Stimulated activated CD8-positive, alpha-beta memory T cell treated with anti-CD3 and anti-CD28 coated beads, Interleukin-4, amount 100 ng/mL, for 48 hours (primary cell): Measurements from ENCODE around the gene MAMDC4.
"Not testable (repeated sequence)": the region's sequence is repeated elsewhere in the genome, so short reads cannot be mapped to it uniquely, and the experiment has no call there.

ENCODE experiments used
- DNase-seq: peaks from one replicate; pipeline ENCODE4 v3.0.0-alpha.2; 2020

The MAMDC4 gene

DNA sequence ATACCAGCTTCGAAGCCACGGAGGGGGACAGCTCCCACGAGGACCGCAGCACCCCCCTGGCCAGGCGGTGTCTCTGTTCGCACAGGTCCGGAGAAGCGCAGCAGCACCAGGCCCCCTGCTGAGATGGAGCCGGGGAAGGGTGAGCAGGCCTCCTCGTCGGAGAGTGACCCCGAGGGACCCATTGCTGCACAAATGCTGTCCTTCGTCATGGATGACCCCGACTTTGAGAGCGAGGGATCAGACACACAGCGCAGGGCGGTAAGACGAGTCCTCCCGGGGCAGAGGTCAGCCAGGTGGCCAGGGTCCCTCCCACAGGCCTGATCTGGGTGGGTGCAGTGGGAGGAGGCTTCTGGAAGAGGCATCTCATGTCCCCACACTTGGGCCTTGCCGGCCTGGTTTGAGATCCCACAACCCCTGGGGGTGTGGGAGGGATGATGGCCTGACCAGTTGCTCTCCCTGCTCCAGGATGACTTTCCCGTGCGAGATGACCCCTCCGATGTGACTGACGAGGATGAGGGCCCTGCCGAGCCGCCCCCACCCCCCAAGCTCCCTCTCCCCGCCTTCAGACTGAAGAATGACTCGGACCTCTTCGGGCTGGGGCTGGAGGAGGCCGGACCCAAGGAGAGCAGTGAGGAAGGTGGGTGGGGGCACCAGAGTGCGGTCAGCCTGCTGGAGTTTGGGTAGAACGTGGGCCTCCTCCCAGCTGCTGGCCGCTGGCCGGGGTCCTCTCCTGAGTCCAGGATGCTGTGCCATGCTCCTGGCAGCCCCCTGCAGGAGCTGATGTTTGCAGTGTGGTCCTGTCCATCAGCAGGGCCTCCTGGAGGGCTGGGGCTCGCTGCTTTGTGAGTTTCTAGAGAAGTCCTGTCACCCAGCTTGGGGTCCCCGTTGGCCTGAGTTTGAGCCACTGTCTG lies 12.7 kb upstream of the MAMDC4 start:
- DNase-seq = no peak

DNA sequence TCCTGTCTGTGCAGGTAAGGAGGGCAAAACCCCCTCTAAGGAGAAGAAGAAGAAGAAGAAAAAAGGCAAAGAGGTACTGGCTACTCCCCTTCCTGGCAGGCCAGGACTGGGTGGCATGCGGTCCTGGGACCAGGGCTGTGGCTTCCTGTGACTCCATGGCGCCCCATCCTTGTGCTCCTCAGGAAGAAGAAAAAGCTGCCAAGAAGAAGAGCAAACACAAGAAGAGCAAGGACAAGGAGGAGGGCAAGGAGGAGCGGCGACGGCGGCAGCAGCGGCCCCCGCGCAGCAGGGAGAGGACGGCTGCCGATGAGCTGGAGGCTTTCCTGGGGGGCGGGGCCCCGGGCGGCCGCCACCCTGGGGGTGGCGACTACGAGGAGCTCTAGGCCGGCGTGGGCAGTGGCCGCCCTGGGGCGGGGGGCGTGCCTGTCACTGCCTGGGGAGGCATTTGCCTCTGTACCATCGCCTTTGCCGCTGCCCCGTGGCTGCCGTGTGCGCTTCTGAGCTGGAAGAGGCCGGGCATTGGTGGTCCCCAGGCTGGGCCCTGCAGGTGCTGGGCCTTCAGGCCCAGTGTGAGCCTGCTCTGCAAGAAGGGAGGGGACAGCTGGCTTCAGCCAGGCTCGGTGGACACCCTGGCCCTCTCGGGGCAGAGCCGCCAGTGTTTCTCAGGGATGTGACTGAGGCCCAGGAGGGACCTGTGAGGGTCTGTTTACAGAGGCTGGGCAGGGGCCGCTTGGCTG lies 11.8 kb upstream of the MAMDC4 start:
- no peak for DNase-seq

DNA sequence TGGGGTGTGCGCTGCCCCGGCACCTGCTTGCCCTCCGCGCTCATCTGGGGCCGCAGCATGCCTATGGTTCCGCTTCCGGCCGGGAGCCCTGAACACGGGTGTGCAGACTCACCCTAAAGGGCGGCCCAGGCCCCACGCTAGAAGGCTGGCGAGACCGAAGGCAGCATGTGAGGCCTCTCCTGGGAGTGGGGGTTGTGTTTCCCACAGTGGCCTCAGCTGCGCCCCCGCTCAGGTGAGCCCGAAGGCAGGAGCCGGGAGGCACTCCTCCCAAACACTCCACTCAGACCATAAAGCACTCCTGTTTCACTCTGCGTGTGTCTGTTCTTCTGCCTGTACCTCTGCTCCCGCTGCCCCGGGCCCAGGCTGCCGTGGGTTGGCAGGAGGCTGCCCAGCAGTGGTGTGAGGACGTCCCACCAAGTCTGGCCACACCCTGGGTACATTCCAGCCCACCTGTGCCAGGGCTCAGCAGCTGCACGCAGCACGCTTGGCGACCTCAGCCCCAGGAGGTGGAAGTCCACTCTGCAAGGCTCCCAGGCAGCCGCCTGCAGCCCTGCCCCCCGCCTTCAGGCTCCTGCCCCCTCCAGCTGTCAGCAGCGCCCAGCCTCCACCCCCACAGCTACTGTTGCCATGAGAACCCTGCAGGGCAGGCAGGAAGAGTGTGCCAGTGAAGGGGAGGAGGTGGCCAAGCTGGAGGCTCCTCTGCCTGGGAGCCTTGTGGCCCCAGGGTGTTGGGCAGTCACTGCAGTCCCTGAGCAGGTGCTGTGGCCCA lies 11.1 kb upstream of the MAMDC4 start:
- DNase-seq = no peak

DNA sequence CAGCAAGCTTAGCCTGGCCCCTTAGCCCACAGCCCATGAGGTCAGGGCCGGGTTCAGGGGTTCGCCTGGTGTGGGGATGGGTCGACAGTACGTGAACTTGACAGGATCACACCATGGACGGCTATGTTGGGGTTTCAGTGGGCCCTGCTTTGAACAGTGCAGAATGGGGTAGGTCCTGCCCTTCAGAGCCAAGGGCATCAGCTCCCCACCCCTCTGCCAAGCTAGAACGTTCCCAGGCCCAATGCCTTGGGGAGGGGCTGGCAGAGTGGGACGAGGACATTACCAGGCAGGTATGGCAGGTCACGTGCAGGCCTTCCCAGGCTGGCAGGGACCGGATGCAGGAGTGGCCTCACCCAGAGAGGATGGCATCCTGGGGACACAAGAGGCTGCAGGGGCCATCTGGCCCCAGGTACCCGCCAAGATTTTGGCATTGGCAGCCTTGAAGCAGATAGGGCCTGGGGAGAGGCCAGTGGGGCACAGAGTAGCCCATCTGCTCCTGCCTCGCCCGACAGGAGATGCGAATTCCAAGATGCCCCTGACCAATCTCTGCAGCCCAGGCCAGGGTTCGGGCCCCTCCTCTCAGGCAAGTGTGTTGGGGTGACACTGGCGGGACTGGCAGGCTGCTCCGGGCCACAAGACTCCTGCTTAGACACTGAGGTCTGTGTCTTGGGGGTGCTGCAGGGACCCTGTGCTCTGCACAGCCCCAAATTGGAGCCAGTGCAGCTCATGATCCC lies 10.3 kb upstream of the MAMDC4 start:
- not testable (repeated sequence) for DNase-seq

DNA sequence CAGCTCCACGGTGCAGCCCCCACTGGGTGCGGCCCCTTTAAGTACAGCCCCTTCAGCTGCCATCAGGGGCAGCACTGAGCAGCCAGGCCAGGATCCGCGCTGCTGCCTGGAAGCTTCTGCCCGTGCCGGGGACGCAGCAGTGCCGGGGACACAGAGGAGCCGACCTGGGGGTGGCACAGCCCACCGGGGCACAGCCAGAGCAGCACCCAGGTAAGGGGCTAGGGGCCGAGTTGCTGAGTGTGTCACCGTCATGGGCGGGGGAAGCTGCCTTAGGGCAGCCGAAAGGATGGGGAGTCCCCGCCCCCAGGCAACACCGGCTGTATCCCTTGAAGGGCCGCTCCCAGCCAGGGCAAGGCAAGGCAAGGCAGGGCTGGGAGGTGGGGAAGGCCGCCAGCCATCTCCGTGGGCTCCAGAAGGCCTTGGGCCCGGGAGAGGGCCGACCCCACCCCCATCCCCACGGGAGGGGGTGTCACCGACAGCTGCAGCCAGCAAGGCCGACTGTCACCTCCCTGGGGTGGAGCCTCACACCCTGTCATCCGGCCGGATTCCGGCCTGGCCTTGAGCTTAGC lies 9.7 kb upstream of the MAMDC4 start, which contains the start of gene AJM1:
Gene AJM1, plus strand, starts transcription at position 99 of the 569 bp plus-strand sequence. CDS start 1,937 bp downstream, outside the sequence.
- peak; percentile 86 for DNase-seq

DNA sequence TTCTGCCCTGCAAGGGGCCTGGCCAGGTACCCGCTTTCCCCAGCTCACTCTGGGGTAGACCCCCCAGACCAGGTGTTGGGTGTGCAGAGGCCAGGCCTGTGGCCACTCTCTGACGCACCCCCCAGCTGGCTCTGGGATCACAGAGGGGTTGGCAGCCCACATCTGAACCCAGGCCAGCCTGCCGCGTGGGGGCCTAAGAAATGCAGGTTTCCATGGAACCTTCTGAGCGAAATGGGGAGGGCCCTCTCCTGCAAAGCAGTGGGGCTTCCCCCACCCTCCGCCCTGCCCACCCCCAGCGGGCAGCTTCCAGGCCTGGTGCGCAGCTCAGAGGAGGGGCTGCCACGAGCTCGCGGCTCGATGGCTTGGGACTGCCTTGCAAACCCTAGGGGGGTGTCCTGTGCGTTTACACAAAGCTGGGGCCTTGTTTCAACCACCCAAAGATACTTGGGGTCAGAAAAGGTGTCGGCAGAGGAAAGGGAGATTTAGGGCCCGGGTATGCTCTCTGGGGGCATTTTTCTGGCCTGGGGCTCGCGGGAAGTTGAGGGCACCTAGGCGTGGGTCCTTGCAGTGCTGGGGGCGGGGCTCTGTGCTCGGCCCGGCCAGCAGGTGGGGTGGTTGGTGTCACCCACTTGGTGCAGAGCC lies 8.9 kb upstream of the MAMDC4 start:
- not testable (repeated sequence) for DNase-seq

DNA sequence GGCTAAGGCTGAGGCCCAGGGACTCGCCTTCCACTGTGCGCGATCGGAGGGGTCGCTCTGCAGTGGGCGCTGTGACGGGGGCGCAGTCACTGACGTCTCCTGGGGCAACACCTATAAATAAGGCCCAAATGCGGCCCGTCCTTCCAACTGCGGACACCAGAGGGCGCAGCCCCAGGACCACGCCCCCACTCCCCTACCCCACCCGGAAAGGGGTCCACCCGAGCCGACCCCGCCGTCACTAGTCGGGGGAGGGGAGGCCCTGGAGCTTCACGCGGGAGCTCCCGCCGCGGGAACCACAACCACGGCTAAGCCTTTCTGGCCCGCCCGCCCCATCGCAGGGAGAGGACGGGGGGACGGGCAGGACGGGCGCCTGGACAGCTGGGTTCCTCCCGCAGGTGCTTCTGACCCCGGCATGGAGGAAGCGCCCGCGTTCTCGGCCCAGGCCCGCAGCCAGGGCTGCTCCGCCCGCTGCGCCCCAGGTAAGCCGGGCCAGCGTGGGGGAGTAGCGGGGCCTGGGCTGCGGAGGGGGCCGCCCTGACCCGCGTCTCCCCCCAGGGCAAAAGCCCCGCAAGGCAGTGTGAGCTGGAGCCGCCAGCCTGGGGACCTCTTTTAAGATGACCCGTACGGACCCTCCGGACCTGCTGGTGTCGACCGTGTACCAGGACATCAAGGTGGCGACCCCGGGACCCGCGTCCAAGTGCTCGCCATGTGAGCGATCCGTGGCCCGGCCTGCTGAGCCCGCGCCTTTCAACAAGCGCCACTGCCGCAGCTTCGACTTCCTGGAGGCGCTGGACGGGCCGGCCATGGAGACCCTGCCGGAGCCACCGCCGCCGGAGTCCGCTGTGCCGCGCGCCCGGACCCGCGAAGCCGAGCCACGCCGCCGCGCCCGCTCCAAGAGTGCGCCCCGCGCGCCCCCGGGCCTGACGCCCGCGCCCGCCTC lies 8.1 kb upstream of the MAMDC4 start:
- peak; percentile 84 for DNase-seq

DNA sequence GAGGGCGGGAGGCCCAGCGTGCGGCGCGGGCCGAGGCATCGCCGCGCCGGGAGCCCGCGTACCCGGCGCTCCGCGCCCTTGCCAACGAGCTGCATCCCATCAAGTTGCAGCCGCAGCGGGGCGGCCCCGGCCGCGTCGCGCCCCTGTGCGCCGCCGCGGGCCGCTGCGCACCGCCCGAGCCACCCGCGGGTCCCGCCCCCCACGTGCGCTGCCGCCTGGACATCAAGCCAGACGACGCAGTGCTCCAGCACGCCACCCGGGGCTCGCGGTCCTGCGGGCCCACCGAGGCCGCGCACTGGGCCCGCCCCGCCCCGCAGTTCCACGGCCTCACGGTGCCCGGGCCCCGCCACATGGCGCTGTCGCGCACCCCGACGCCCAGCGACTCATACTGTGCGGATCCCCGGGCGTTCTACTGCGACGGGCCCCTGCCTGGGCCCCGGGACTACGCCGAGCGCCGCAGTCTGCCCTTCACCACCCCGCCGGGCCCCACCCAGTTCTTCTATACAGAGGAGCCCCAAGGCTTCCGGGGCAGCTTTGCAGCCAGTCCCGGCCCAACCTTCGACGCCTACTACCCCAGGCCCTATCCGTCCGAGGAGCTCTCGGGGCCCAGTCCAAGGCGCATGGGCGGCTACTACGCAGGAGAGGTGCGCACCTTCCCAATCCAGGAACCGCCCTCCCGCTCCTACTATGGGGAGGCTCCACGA lies 7.2 kb upstream of the MAMDC4 start:
- DNase-seq = no peak

DNA sequence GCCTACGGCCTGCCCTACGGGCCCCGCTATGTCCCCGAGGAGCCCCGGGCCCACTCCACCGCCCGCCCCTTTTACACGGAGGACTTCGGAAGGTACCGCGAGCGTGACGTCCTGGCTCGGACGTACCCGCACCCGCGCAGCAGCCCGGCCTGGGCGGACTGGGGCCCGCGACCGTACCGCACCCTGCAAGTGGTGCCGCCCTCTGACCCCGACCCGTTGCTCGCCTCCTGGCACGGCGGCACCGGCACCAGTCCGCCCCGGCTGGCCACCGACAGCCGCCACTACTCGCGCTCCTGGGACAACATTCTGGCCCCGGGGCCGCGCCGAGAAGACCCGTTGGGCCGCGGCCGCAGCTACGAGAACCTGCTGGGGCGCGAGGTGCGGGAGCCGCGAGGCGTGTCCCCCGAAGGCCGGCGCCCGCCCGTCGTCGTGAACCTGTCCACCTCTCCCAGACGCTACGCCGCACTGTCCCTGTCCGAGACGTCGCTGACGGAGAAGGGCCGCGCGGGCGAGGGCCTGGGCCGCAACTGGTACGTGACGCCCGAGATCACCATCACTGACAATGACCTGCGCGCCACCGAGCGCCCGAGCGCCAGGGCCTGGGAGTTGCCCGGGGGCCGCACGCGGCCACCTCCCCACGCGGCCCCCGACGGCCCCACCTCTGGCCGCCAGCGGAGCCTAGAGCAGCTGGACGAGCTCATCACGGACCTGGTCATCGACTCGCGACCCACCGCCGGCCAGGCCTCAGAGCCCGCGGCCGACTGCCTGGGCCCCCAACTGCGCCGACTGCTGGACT lies 6.5 kb upstream of the MAMDC4 start:
- DNase-seq = no peak

DNA sequence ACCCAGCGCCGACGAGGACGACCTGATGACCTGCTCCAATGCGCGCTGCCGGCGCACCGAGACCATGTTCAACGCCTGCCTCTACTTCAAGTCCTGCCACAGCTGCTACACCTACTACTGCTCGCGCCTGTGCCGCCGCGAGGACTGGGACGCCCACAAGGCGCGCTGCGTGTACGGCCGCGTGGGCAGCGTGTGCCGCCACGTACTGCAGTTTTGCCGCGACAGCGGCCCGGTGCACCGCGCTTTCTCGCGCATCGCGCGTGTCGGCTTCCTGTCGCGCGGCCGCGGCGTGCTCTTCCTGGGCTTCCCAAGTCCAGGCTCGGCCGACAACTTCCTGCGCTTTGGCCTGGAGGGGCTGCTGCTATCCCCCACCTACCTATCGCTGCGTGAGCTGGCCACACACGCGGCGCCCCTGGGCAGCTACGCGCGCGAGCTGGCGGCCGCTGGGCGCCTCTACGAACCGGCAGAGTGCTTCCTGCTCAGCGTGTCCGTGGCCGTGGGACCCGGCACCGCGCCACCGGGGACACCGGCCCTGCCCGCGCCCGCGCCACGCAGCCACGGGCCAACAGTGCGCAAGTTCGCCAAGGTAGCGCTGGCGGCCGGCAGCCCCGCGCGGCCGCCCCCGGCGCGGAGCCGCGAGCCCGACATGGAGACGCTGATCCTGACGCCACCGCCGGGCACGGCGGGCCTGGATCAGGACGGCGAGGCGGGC lies 5.6 kb upstream of the MAMDC4 start:
- DNase-seq = no peak

DNA sequence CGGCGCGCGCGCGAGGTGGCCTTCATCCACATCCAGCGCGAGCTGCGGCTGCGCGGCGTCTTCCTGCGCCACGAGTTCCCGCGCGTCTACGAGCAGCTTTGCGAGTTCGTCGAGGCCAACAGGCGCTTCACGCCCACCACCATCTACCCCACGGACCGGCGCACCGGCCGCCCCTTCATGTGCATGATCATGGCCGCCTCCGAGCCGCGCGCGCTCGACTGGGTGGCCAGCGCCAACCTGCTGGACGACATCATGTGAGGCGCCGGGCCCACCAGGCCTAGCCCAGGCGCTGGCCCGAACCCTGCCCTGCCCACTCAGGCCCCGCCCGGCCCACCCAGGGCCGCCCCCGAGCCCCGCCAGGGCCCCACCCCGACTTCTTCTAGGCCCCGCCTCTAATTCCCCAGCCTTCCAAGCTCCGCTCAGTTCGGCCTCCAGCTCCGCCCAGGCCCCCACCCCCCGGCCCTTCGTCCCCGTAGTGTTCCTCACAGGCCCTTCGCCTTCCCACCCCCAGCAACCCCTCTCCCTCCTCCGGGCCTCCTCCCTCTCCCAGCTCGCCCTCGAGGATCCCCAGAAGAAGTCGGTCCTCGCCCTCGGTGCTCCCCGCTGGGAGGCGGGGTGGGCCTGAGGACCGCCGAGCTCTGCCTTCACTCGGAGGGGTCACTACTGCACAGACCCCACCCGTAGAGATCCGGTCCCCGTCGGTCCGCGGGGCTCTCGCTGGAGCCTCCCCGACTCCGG lies 4.9 kb upstream of the MAMDC4 start:
- peak; percentile 53 for DNase-seq

DNA sequence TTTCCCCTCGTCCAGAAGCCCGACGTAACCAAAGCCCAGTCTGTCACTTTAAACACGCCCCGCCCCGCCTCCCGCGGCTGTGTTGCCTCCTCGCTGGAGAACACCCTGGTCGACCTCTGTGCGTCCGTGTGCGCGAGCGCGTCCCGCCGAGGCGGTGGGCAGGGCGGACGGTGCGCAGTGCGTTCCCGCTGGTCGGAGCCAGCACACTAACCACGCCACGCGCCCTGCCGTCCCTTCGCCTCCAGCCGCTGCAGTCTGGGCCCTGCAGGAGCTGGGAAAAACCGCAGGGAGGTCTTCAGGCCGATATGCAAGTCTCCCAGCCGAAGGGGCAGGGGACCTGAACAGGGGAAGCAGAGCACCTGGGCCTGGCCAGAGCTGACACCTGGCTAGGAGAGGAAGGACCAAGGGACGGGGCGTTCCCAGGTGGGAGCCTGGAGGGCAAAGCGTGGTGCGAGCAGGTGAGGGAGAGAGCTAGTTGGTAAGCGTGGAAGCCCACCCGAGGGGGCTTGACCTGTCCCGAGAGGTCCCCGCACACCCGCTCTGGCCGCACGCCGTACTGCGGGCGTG lies 4.2 kb upstream of the MAMDC4 start:
- DNase-seq = peak; percentile 91

DNA sequence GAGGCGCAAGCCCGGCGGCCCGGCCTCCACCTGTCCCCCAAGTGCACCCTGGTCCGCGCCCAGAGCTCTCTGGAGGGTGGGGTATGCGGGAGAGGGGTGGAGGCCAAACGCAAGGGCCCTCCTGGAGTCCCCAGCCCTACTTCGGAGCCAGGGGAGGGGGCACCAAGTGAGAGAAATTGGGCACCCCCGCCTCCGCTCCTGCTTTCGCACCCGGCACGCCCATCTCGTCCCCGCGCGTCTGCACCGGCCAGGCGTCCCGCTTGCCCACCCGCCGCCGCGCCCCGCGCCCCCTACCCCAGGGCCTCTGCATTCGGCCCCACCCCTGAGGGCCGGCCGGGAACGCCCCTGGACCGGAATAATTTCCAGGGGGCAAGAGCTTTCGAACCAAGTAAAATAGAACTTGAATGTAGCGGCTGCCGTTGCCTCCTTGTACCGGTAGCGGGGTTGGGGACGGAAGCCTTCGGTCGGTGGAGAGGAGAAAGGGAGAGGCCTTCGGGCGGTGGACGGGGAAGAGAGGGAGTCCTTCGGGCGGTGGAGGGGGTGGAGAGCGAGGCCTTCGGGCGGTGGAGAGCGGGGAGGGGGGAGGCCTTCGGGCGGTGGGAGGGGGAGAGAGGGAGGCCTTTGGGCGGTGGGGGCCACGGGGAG lies 3.6 kb upstream of the MAMDC4 start:
- peak; percentile 55 for DNase-seq

DNA sequence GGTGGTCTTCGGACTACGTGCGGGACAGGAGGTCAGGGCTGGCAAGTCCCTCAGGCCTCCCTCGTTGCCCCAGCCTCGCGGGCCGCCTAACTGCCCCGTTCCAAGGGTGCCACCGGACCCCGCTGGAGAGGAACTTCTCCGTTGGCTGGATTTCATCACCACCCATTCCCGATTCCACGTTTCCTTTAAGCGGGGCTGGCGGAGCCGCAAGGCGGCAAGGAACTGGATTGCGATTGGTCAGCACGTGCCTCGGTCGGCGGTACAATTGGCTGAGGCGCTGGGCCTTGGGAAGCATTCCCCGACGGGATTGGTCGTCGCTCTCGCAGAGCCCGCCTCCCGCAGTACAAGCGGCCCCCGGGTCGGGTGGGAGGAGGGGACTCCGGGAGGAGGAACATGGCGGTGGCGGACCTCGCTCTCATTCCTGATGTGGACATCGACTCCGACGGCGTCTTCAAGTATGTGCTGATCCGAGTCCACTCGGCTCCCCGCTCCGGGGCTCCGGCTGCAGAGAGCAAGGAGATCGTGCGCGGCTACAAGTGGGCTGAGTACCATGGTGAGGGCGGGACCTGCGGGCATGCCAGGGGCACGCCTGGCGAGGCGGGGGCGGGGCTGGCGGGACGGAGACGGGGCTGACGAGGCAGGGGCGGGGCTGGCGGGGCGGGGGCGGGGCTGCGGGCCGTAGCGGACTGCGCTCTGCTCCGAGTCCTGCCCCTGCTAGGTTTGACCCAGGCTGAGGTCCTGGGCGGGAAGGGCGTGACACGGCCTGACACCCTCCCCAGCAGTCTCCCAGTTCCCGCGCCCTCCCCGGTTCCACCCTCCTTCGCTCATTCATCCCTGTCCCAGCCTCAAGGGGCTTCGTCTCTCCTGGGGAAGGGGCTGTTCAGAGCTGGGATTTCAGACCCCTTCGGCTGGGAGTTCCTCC lies 2.8 kb upstream of the MAMDC4 start, which contains the start of gene PHPT1:
Gene PHPT1, plus strand, starts transcription at position 372 of the 922 bp plus-strand sequence. Its CDS starts 22 bp downstream, at position 394.
- DNase-seq = peak; percentile 97
